DOHH2 (cell line): Measurements from ENCODE around the gene CERS5.
"Not testable (repeated sequence)": the region's sequence is repeated elsewhere in the genome, so short reads cannot be mapped to it uniquely, and the experiment has no call there.

Experiments
- H3F3A ChIP-seq: fragments of 200-600 bp; sonication (generic), shearing (Covaris generic); 2 replicates; pipeline ENCODE4 v1.6.0; 2016; ENCODE audit warnings: antibody characterized with exemption, mild to moderate bottlenecking; ENCODE audit not compliant: control insufficient read depth, insufficient read depth
- H3K27ac ChIP-seq: fragments of 200-600 bp; sonication (generic); 2 replicates; pipeline ENCODE4 v1.5.1; 2014; ENCODE audit warnings: low read depth, mild to moderate bottlenecking, low read length, moderate library complexity
- H3K27me3 ChIP-seq: fragments of 200-600 bp; sonication (generic); 2 replicates; pipeline ENCODE4 v1.6.1; 2014; ENCODE audit warnings: mild to moderate bottlenecking, low read length, mixed read lengths; ENCODE audit not compliant: control insufficient read depth
- H3K36me3 ChIP-seq: fragments of 200-600 bp; sonication (generic); 2 replicates; pipeline ENCODE4 v1.6.1; 2014; ENCODE audit warnings: mild to moderate bottlenecking, low read length, moderate library complexity, mixed read lengths; ENCODE audit not compliant: control insufficient read depth
- H3K4me1 ChIP-seq: fragments of 200-600 bp; sonication (generic); 2 replicates; pipeline ENCODE4 v1.6.1; 2014; ENCODE audit warnings: mild to moderate bottlenecking, low read length, mixed read lengths; ENCODE audit not compliant: control insufficient read depth
- H3K4me2 ChIP-seq: fragments of 200-600 bp; sonication (generic); 2 replicates; pipeline ENCODE4 v1.6.0; 2014; ENCODE audit warnings: mild to moderate bottlenecking, low read length, moderate library complexity
- H3K4me3 ChIP-seq: fragments of 200-600 bp; sonication (generic); 2 replicates; pipeline ENCODE4 v1.5.1; 2014; ENCODE audit warnings: mild to moderate bottlenecking, low read length, mixed read lengths
- H3K79me2 ChIP-seq: fragments of 200-600 bp; sonication (generic); 2 replicates; pipeline ENCODE4 v1.6.1; 2014; ENCODE audit warnings: mild to moderate bottlenecking, low read length, mixed read lengths; ENCODE audit not compliant: control insufficient read depth
- H3K9me2 ChIP-seq: fragments of 200-600 bp; sonication (generic); replicated peaks from 2 replicates; pipeline ENCODE4 v1.6.1; 2014; ENCODE audit warnings: mild to moderate bottlenecking, low read length, mixed read lengths; ENCODE audit not compliant: control insufficient read depth
- H3K9me3 ChIP-seq: fragments of 200-600 bp; sonication (generic); 2 replicates; pipeline ENCODE4 v1.6.1; 2014; ENCODE audit warnings: antibody characterized with exemption, low read length, mixed read lengths; ENCODE audit not compliant: control insufficient read depth, insufficient read depth
- H4K20me1 ChIP-seq: fragments of 200-600 bp; sonication (generic); 2 replicates; pipeline ENCODE4 v1.6.0; 2014; ENCODE audit warnings: low read depth, mild to moderate bottlenecking, antibody characterized with exemption, low read length, moderate library complexity; ENCODE audit not compliant: control insufficient read depth, insufficient read depth
- CTCF ChIP-seq: fragments of 200-600 bp; sonication (generic); IDR thresholded peaks from one replicate; pipeline ENCODE4 v1.5.1; 2014; ENCODE audit warnings: antibody characterized with exemption, mild to moderate bottlenecking, low read depth, low read length; ENCODE audit not compliant: poor library complexity, severe bottlenecking
- EZH2phosphoT487 ChIP-seq: fragments of 200-600 bp; sonication (generic); IDR thresholded peaks from 2 replicates; pipeline ENCODE4 v1.6.1; 2017; ENCODE audit warnings: borderline replicate concordance, mild to moderate bottlenecking, antibody characterized with exemption, low read length, moderate library complexity, mixed read lengths

Gene CERS5

GRCh38 chr12:50162230-50162629 is 4.9 kb downstream of the CERS5 start:
- Histone ChIP-seq H3K79me2 (peaks cover 74% of the 10 kb centered on the region), H3K9me3 (no peaks in the 10 kb centered on the region), H3K9me2 (no peaks in the 10 kb centered on the region), H3K4me2 (no peak overlapping the region), H3K4me3 (no peak overlapping the region), H3K4me1 (peaks cover 12% of the 10 kb centered on the region), H3K27ac (no peak overlapping the region), H4K20me1 (no peaks in the 10 kb centered on the region; the same call in 1 of the 2 replicates), H3K27me3 (no peaks in the 10 kb centered on the region), H3F3A (peaks cover 4% of the 10 kb centered on the region; the same call in 1 of the 2 replicates), H3K36me3 (peaks cover 9% of the 10 kb centered on the region; the same call in 1 of the 2 replicates)
- no peak for TF ChIP-seq CTCF
- TF ChIP-seq EZH2phosphoT487 = no peak

DNA sequence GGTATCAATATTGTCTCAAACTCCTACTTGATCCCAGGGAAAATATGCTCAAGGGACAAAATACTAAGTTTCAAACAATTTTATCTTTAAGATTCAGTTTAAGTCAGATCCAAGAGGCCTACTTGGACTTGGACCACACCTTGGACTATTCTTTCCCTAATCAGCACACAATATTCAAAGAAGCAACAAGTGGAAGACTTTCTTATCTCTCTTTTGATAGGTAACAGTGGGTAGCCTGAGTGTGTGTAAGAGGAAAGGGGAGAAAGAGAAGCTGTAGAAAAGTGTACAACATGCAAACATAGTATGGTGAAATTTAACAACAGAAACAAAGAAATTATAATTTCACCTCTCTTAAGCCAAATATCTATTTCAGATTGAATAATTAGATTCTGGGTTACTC is 6.5 kb downstream of the CERS5 start:
- H3F3A ChIP-seq = peaks cover 4% of the 10 kb centered on the region; the same call in 1 of the 2 replicates
- H3K9me3 ChIP-seq = no peaks in the 10 kb centered on the region
- no peaks in the 10 kb centered on the region for H3K27me3 ChIP-seq
- H3K4me3 ChIP-seq = no peak overlapping the region
- H3K4me2 ChIP-seq = no peak overlapping the region
- H3K27ac ChIP-seq = no peak overlapping the region
- H3K79me2 ChIP-seq = peaks cover 65% of the 10 kb centered on the region
- no peaks in the 10 kb centered on the region; the same call in 1 of the 2 replicates for H4K20me1 ChIP-seq
- no peaks in the 10 kb centered on the region for H3K9me2 ChIP-seq
- H3K36me3 ChIP-seq = 0 out of 2 replicates have a peak, but pooled peaks cover 1% of the 10 kb centered on the region
- TF ChIP-seq CTCF (no peak), EZH2phosphoT487 (no peak)
- H3K4me1 ChIP-seq = peaks cover 5% of the 10 kb centered on the region

GRCh38 chr12:50157259-50157658 is 9.9 kb downstream of the CERS5 start:
- H3K9me3 ChIP-seq = no peaks in the 10 kb centered on the region
- H4K20me1 ChIP-seq = no peaks in the 10 kb centered on the region
- H3K4me1 ChIP-seq = no peaks in the 10 kb centered on the region
- TF ChIP-seq EZH2phosphoT487 = no peak
- TF ChIP-seq CTCF = no peak
- H3K36me3 ChIP-seq = no peaks in the 10 kb centered on the region
- H3K4me2 ChIP-seq = no peak overlapping the region
- peaks cover 4% of the 10 kb centered on the region; the same call in 1 of the 2 replicates for H3F3A ChIP-seq
- H3K79me2 ChIP-seq = peaks cover 46% of the 10 kb centered on the region
- H3K9me2 ChIP-seq = no peaks in the 10 kb centered on the region
- no peak overlapping the region for H3K27ac ChIP-seq
- no peak overlapping the region for H3K4me3 ChIP-seq
- H3K27me3 ChIP-seq = no peaks in the 10 kb centered on the region

DNA sequence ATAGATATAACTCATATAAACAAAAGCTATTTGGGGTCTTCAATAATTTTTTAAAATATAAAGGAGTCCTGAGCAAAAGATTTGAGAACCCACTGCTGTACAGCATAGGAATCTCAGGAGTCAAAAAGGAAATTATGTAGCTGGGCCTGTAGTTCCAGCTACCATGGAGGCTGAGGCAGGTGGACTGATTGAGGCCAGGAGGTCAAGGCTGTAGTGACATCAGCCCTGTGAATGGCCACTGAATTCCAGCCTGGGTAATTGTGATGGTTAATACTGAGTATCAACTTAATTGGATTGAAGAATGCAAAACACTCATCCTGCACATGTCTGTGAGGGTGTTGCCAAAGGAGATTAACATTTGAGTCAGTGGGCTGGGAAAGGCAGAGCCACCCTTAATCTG is 10.5 kb downstream of the CERS5 start:
- H3K27me3 ChIP-seq = no peaks in the 10 kb centered on the region
- no peak overlapping the region for H3K4me2 ChIP-seq
- peaks cover 46% of the 10 kb centered on the region for H3K79me2 ChIP-seq
- no peaks in the 10 kb centered on the region for H3K9me3 ChIP-seq
- H3F3A ChIP-seq = peaks cover 4% of the 10 kb centered on the region; the same call in 1 of the 2 replicates
- no peaks in the 10 kb centered on the region for H3K4me1 ChIP-seq
- no peaks in the 10 kb centered on the region for H3K36me3 ChIP-seq
- no peak overlapping the region for H3K4me3 ChIP-seq
- no peaks in the 10 kb centered on the region for H4K20me1 ChIP-seq
- no peaks in the 10 kb centered on the region for H3K9me2 ChIP-seq
- H3K27ac ChIP-seq = no peak overlapping the region
- TF ChIP-seq CTCF = no peak

DNA sequence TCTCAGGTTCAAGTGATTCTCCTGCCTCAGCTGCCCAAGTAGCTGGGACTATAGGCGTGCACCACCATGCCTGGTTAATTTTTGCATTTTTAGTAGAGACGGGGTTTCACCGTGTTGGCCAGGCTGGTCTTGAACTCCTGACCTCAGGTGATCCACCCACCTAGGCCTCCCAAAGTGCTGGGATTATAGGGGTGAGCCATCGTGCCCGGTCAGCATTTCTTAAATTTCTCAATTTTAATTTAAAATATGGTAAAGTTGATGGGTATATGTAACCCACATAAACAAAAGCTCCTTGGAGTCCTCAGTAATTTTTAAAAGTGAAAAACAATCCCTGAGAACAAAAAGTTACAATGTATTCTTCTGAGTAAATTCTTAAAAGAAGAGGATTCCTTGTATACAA is 12.2 kb downstream of the CERS5 start:
- not testable (repeated sequence) for H3K27me3 ChIP-seq, H3K9me3 ChIP-seq, H3K4me2 ChIP-seq, H3K9me2 ChIP-seq, H3K4me3 ChIP-seq, H4K20me1 ChIP-seq, H3K4me1 ChIP-seq, H3F3A ChIP-seq, H3K27ac ChIP-seq, H3K36me3 ChIP-seq
- peaks cover 41% of the 10 kb centered on the region for H3K79me2 ChIP-seq
